Loucy (cell line): ENCODE results near the gene AGBL1.

Source experiments
- H2AFZ ChIP-seq: fragments of 200-600 bp; sonication (generic); 2 replicates; pipeline ENCODE4 v1.6.0; 2016; ENCODE audit warnings: antibody characterized with exemption, mild to moderate bottlenecking, low read length, moderate library complexity
- H3F3A ChIP-seq: fragments of 200-600 bp; 2 replicates; pipeline ENCODE4 v1.6.0; 2016; ENCODE audit warnings: antibody characterized with exemption, low read depth, mild to moderate bottlenecking
- H3K27me3 ChIP-seq: fragments of 200-600 bp; sonication (generic); 2 replicates; pipeline ENCODE4 v1.6.1; 2014; ENCODE audit warnings: low read length, mild to moderate bottlenecking; ENCODE audit not compliant: insufficient read depth, poor library complexity, severe bottlenecking
- H3K36me3 ChIP-seq: fragments of 200-600 bp; sonication (generic); 2 replicates; pipeline ENCODE4 v1.6.1; 2016; ENCODE audit warnings: low read length; ENCODE audit not compliant: insufficient read depth
- H3K4me1 ChIP-seq: fragments of 200-600 bp; sonication (generic); 2 replicates; pipeline ENCODE4 v1.5.1; 2014; ENCODE audit warnings: low read length, mild to moderate bottlenecking; ENCODE audit not compliant: insufficient read depth, poor library complexity, severe bottlenecking
- H3K4me2 ChIP-seq: fragments of 200-600 bp; sonication (generic); 2 replicates; pipeline ENCODE4 v1.6.0; 2014; ENCODE audit warnings: antibody characterized with exemption, low read length, low read depth, mild to moderate bottlenecking; ENCODE audit not compliant: poor library complexity, severe bottlenecking
- H3K4me3 ChIP-seq: fragments of 200-600 bp; sonication (generic); 2 replicates; pipeline ENCODE4 v1.5.1; 2014; ENCODE audit warnings: low read length, mild to moderate bottlenecking, mixed read lengths; ENCODE audit not compliant: poor library complexity, severe bottlenecking
- H3K79me2 ChIP-seq: fragments of 200-600 bp; sonication (generic); 2 replicates; pipeline ENCODE4 v1.6.1; 2014; ENCODE audit warnings: low read length; ENCODE audit not compliant: insufficient read depth
- H3K9ac ChIP-seq: fragments of 200-600 bp; sonication (generic); 2 replicates; pipeline ENCODE4 v1.6.0; 2014; ENCODE audit warnings: mild to moderate bottlenecking, low read depth, low read length, moderate library complexity; ENCODE audit not compliant: poor library complexity, severe bottlenecking
- H3K9me2 ChIP-seq: fragments of 200-600 bp; sonication (generic); replicated peaks from 2 replicates; pipeline ENCODE4 v1.6.1; 2016; ENCODE audit warnings: low read depth, low read length, mixed read lengths
- H3K9me3 ChIP-seq: fragments of 200-600 bp; sonication (generic); 2 replicates; pipeline ENCODE4 v1.6.1; 2014; ENCODE audit warnings: mild to moderate bottlenecking, antibody characterized with exemption, low read length, low read depth; ENCODE audit not compliant: insufficient read depth
- H4K20me1 ChIP-seq: fragments of 200-600 bp; sonication (generic); 2 replicates; pipeline ENCODE4 v1.6.0; 2014; ENCODE audit warnings: antibody characterized with exemption, low read length, mild to moderate bottlenecking; ENCODE audit not compliant: insufficient read depth, poor library complexity, severe bottlenecking
- CTCF ChIP-seq: fragments of 200-600 bp; sonication (generic); conservative IDR thresholded peaks from 2 replicates; pipeline ENCODE4 v1.5.1; 2014; ENCODE audit warnings: mild to moderate bottlenecking, antibody characterized with exemption, low read length
- EZH2phosphoT487 ChIP-seq: fragments of 200-600 bp; IDR thresholded peaks from 2 replicates; pipeline ENCODE4 v1.6.1; 2018; ENCODE audit warnings: antibody characterized with exemption, mild to moderate bottlenecking, moderate library complexity, borderline replicate concordance

AGBL1 gene

GRCh38 chr15:86568378-86568777 is 488.7 kb downstream of the AGBL1 start:
- Histone ChIP-seq H3K4me2 (no peak overlapping the region), H3K79me2 (no peaks in the 10 kb centered on the region), H3K9me2 (no peaks in the 10 kb centered on the region), H4K20me1 (no peaks in the 10 kb centered on the region), H3K9ac (no peak overlapping the region), H3K4me3 (no peak overlapping the region), H3F3A (no peaks in the 10 kb centered on the region), H3K27me3 (no peaks in the 10 kb centered on the region), H3K9me3 (no peaks in the 10 kb centered on the region; the same call in 1 of the 2 replicates), H2AFZ (no peak overlapping the region), H3K36me3 (no peaks in the 10 kb centered on the region), H3K4me1 (no peaks in the 10 kb centered on the region)
- TF ChIP-seq CTCF: no peak
- no peak for TF ChIP-seq EZH2phosphoT487

GRCh38 chr15:86570738-86571137 is 491.1 kb downstream of the AGBL1 start:
- Histone ChIP-seq H3K27me3 (no peaks in the 10 kb centered on the region), H3K9ac (no peak overlapping the region), H3K4me1 (no peaks in the 10 kb centered on the region), H3K79me2 (no peaks in the 10 kb centered on the region), H3K4me2 (no peak overlapping the region), H2AFZ (no peak overlapping the region), H3K4me3 (no peak overlapping the region), H3K9me2 (no peaks in the 10 kb centered on the region), H4K20me1 (no peaks in the 10 kb centered on the region), H3F3A (no peaks in the 10 kb centered on the region), H3K36me3 (no peaks in the 10 kb centered on the region), H3K9me3 (no peaks in the 10 kb centered on the region; the same call in 1 of the 2 replicates)
- TF ChIP-seq EZH2phosphoT487 (no peak), CTCF (no peak)

GRCh38 chr15:86571873-86572272 is 492.2 kb downstream of the AGBL1 start:
- Histone ChIP-seq H3K27me3 (no peaks in the 10 kb centered on the region), H3F3A (no peaks in the 10 kb centered on the region), H3K4me3 (no peak overlapping the region), H3K4me1 (no peaks in the 10 kb centered on the region), H3K9me3 (no peaks in the 10 kb centered on the region; the same call in 1 of the 2 replicates), H2AFZ (no peak overlapping the region), H3K9ac (no peak overlapping the region), H3K4me2 (no peak overlapping the region), H4K20me1 (no peaks in the 10 kb centered on the region), H3K79me2 (no peaks in the 10 kb centered on the region), H3K9me2 (no peaks in the 10 kb centered on the region), H3K36me3 (no peaks in the 10 kb centered on the region)
- TF ChIP-seq EZH2phosphoT487: no peak

- no peaks in the 10 kb centered on the region for H3K27me3 ChIP-seq
- TF ChIP-seq CTCF (no peak), EZH2phosphoT487 (no peak)
Observed at GRCh38 chr15:86572368-86572841, 492.7 kb downstream of the AGBL1 start.

More at GRCh38 chr15:86572368-86572841, 492.7 kb downstream of the AGBL1 start:
- H3F3A ChIP-seq: no peaks in the 10 kb centered on the region
- H3K9ac ChIP-seq: no peak overlapping the region
- no peaks in the 10 kb centered on the region for H3K9me2 ChIP-seq
- no peaks in the 10 kb centered on the region for H3K79me2 ChIP-seq
- H3K36me3 ChIP-seq: no peaks in the 10 kb centered on the region
- no peak overlapping the region for H3K4me3 ChIP-seq
- H2AFZ ChIP-seq: no peak overlapping the region
- no peaks in the 10 kb centered on the region; the same call in 1 of the 2 replicates for H3K9me3 ChIP-seq
- H4K20me1 ChIP-seq: no peaks in the 10 kb centered on the region
- no peaks in the 10 kb centered on the region for H3K4me1 ChIP-seq
- no peak overlapping the region for H3K4me2 ChIP-seq
